ENCODE measurements around the gene LRP1B.

DNA sequence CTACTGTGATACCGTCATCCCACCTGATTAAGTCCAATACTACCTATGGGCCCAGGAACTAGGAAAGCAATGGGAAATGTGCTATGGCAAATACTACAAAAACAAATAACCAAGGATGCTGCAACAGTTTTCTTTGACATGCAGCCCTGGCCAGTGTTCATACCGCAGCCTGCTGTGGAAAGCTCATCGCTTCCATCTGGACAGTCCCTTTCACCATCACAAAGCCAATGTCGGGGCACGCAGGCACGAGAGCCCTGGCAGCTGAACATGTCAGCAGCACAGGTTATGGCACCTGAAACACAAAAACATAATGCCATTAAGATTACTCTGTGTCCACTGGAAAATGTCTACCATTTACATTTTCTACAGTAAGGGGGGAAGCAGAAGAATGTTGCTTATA is 1621.1 kb downstream of the LRP1B start:
- TF ChIP-seq, protein P1, sequence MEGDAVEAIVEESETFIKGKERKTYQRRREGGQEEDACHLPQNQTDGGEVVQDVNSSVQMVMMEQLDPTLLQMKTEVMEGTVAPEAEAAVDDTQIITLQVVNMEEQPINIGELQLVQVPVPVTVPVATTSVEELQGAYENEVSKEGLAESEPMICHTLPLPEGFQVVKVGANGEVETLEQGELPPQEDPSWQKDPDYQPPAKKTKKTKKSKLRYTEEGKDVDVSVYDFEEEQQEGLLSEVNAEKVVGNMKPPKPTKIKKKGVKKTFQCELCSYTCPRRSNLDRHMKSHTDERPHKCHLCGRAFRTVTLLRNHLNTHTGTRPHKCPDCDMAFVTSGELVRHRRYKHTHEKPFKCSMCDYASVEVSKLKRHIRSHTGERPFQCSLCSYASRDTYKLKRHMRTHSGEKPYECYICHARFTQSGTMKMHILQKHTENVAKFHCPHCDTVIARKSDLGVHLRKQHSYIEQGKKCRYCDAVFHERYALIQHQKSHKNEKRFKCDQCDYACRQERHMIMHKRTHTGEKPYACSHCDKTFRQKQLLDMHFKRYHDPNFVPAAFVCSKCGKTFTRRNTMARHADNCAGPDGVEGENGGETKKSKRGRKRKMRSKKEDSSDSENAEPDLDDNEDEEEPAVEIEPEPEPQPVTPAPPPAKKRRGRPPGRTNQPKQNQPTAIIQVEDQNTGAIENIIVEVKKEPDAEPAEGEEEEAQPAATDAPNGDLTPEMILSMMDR (IDR thresholded peaks at IDR 0.05), result no peak
- no peak for TF ChIP-seq E2F1 (CRISPR knock-in tag; IDR thresholded peaks at IDR 0.05)

All from WTC11 (cell line).